IPS-18a (cell line): ENCODE data around the gene GABRB3.

Experiments
- H3K27ac ChIP-seq: one replicate; pipeline ENCODE4 v1.5.1; 2013; ENCODE audit warnings: low read length
- H3K27me3 ChIP-seq: one replicate; pipeline ENCODE4 v1.6.1; 2013; ENCODE audit warnings: mild to moderate bottlenecking, low read length; ENCODE audit not compliant: control insufficient read depth, insufficient read depth
- H3K36me3 ChIP-seq: one replicate; pipeline ENCODE4 v1.6.1; 2013; ENCODE audit warnings: low read depth, low read length; ENCODE audit not compliant: control insufficient read depth
- H3K4me1 ChIP-seq: one replicate; pipeline ENCODE4 v1.6.1; 2013; ENCODE audit warnings: low read depth, low read length; ENCODE audit not compliant: control insufficient read depth
- H3K4me3 ChIP-seq: one replicate; pipeline ENCODE4 v1.5.1; 2013; ENCODE audit warnings: low read length
- H3K9ac ChIP-seq: one replicate; pipeline ENCODE4 v1.6.1; 2013; ENCODE audit warnings: mild to moderate bottlenecking, low read length, moderate library complexity
- H3K9me3 ChIP-seq: one replicate; pipeline ENCODE4 v1.6.1; 2013; ENCODE audit warnings: low read depth, low read length; ENCODE audit not compliant: control insufficient read depth

GABRB3 gene

GRCh38 chr15:26572602-26573350 is 200.1 kb downstream of the GABRB3 start:
- H3K36me3 ChIP-seq = peaks cover 29% of the 10 kb centered on the region
- no peak overlapping the region for H3K27ac ChIP-seq
- H3K27me3 ChIP-seq = no peaks in the 10 kb centered on the region
- H3K4me3 ChIP-seq = no peak overlapping the region
- no peaks in the 10 kb centered on the region for H3K4me1 ChIP-seq
- H3K9me3 ChIP-seq = no peaks in the 10 kb centered on the region
- H3K9ac ChIP-seq = no peak overlapping the region

GRCh38 chr15:26571346-26571745 is 201.5 kb downstream of the GABRB3 start:
- Histone ChIP-seq H3K4me3 (no peak overlapping the region), H3K27me3 (no peaks in the 10 kb centered on the region), H3K36me3 (peaks cover 31% of the 10 kb centered on the region), H3K4me1 (no peaks in the 10 kb centered on the region), H3K27ac (no peak overlapping the region), H3K9me3 (no peaks in the 10 kb centered on the region), H3K9ac (no peak overlapping the region)

GRCh38 chr15:26565542-26565941 is 207.3 kb downstream of the GABRB3 start:
- Histone ChIP-seq H3K9me3 (no peaks in the 10 kb centered on the region), H3K9ac (no peak overlapping the region), H3K27ac (no peak overlapping the region), H3K36me3 (peaks cover 34% of the 10 kb centered on the region), H3K27me3 (no peaks in the 10 kb centered on the region), H3K4me1 (no peaks in the 10 kb centered on the region), H3K4me3 (no peak overlapping the region)

- H3K9ac ChIP-seq = no peak overlapping the region
- peaks cover 45% of the 10 kb centered on the region for H3K36me3 ChIP-seq
- H3K4me3 ChIP-seq = no peak overlapping the region
- no peaks in the 10 kb centered on the region for H3K4me1 ChIP-seq
- no peaks in the 10 kb centered on the region for H3K9me3 ChIP-seq
- H3K27me3 ChIP-seq = no peaks in the 10 kb centered on the region
- H3K27ac ChIP-seq = no peak overlapping the region
Observed at GRCh38 chr15:26564361-26564760, 208.5 kb downstream of the GABRB3 start.

- no peaks in the 10 kb centered on the region for H3K9me3 ChIP-seq
Observed at GRCh38 chr15:26562336-26562735, 210.5 kb downstream of the GABRB3 start.

GRCh38 chr15:26561896-26562295 is 211.0 kb downstream of the GABRB3 start:
- no peaks in the 10 kb centered on the region for H3K27me3 ChIP-seq
- no peak overlapping the region for H3K27ac ChIP-seq
- no peaks in the 10 kb centered on the region for H3K4me1 ChIP-seq
- peaks cover 52% of the 10 kb centered on the region for H3K36me3 ChIP-seq
- no peaks in the 10 kb centered on the region for H3K9me3 ChIP-seq
- H3K4me3 ChIP-seq = no peak overlapping the region
- H3K9ac ChIP-seq = no peak overlapping the region

More at GRCh38 chr15:26562336-26562735, 210.5 kb downstream of the GABRB3 start:
- Histone ChIP-seq H3K36me3 (peaks cover 55% of the 10 kb centered on the region), H3K4me3 (no peak overlapping the region), H3K4me1 (no peaks in the 10 kb centered on the region), H3K27ac (no peak overlapping the region), H3K27me3 (no peaks in the 10 kb centered on the region), H3K9ac (no peak overlapping the region)

GRCh38 chr15:26561130-26561529 is 211.7 kb downstream of the GABRB3 start:
- Histone ChIP-seq H3K9ac (no peak overlapping the region), H3K27ac (no peak overlapping the region), H3K4me3 (no peak overlapping the region), H3K27me3 (no peaks in the 10 kb centered on the region), H3K4me1 (no peaks in the 10 kb centered on the region), H3K9me3 (no peaks in the 10 kb centered on the region), H3K36me3 (peaks cover 45% of the 10 kb centered on the region)

- Histone ChIP-seq H3K27me3 (no peaks in the 10 kb centered on the region), H3K9me3 (no peaks in the 10 kb centered on the region), H3K27ac (no peak overlapping the region), H3K4me3 (no peak overlapping the region), H3K4me1 (no peaks in the 10 kb centered on the region), H3K9ac (no peak overlapping the region), H3K36me3 (peaks cover 31% of the 10 kb centered on the region)
Observed at GRCh38 chr15:26555898-26556297, 217.0 kb downstream of the GABRB3 start.

- Histone ChIP-seq H3K27me3 (no peaks in the 10 kb centered on the region), H3K9me3 (no peaks in the 10 kb centered on the region), H3K4me1 (no peaks in the 10 kb centered on the region), H3K27ac (no peak overlapping the region), H3K9ac (no peak overlapping the region), H3K36me3 (peaks cover 14% of the 10 kb centered on the region), H3K4me3 (no peak overlapping the region)
Observed at GRCh38 chr15:26551473-26551872, 221.4 kb downstream of the GABRB3 start.

GRCh38 chr15:26550880-26551279 is 222.0 kb downstream of the GABRB3 start:
- Histone ChIP-seq H3K27ac (no peak overlapping the region), H3K9ac (no peak overlapping the region), H3K36me3 (peaks cover 18% of the 10 kb centered on the region), H3K9me3 (no peaks in the 10 kb centered on the region), H3K4me3 (no peak overlapping the region), H3K4me1 (no peaks in the 10 kb centered on the region), H3K27me3 (no peaks in the 10 kb centered on the region)

GRCh38 chr15:26537663-26538062 is 235.2 kb downstream of the GABRB3 start:
- Histone ChIP-seq H3K36me3 (no peaks in the 10 kb centered on the region), H3K4me1 (no peaks in the 10 kb centered on the region), H3K27ac (no peak overlapping the region), H3K9ac (no peak overlapping the region), H3K4me3 (no peak overlapping the region), H3K27me3 (no peaks in the 10 kb centered on the region), H3K9me3 (no peaks in the 10 kb centered on the region)

GRCh38 chr15:26531489-26531888 is 241.4 kb downstream of the GABRB3 start:
- no peaks in the 10 kb centered on the region for H3K36me3 ChIP-seq
- no peak overlapping the region for H3K4me3 ChIP-seq
- no peaks in the 10 kb centered on the region for H3K4me1 ChIP-seq
- no peaks in the 10 kb centered on the region for H3K27me3 ChIP-seq
- H3K9ac ChIP-seq = no peak overlapping the region
- H3K27ac ChIP-seq = no peak overlapping the region
- H3K9me3 ChIP-seq = no peaks in the 10 kb centered on the region
